Measurements from ENCODE around the gene PATL1. TPM values are rescaled to one million over a fixed set of nuclear protein-coding genes. Genes with fewer than 3 reads are reported as not detected.

The PATL1 gene
- polyA plus RNA-seq, 1 donor (not counting 4 experiments of a cell fraction or from before 2014, with no cell fraction given): 31.1 TPM

DNA sequence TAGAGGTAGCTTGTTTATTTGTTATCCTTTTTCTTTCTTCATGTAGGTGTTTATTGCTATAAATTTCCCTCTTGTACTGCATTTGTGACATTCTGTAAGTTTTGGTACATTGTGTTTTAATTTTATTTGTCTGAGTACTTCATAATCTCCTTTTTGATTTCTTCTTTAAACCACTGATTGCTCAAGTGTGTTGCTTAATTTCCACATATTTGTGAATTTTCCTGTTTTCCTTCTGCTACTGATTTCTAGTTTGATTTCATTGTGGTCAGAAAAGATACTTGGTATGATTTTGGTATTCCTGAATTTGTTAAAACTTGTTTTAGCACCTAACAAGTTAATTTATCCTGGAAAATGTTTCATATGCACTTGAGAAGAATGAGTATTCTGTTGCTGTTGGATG is 29.7 kb upstream of the PATL1 start:
- Histone ChIP-seq H3K9me3 (ENCODE audit: control insufficient read depth, low read depth, low read length) (no peaks in the 10 kb centered on the region), H4K20me1 (ENCODE audit: control insufficient read depth, extremely low read depth, insufficient read depth, low read length) (no peaks in the 10 kb centered on the region), H3K36me3 (ENCODE audit: control insufficient read depth in 2 of 2, extremely low read depth in 1 of 2, insufficient read depth in 2 of 2, low read length in 2 of 2) (no peaks in the 10 kb centered on the region), H3K4me3 (ENCODE audit: control insufficient read depth in 2 of 3, extremely low read depth in 1 of 3, insufficient read depth in 2 of 3, low read depth in 1 of 3, low read length in 3 of 3) (no peak overlapping the region), H3K27me3 (ENCODE audit: control insufficient read depth, extremely low read depth, insufficient read depth, low read length) (no peaks in the 10 kb centered on the region), H3K4me1 (ENCODE audit: control insufficient read depth, extremely low read depth, insufficient read depth, low read length) (no peaks in the 10 kb centered on the region), H3K9ac (ENCODE audit: control insufficient read depth, extremely low read depth, insufficient read depth, low read length) (no peak overlapping the region), H3K79me2 (ENCODE audit: control insufficient read depth, insufficient read depth, low read length) (no peaks in the 10 kb centered on the region), H3K9me1 (ENCODE audit: control insufficient read depth, extremely low read depth, insufficient read depth, low read length) (no peaks in the 10 kb centered on the region), H2AFZ (ENCODE audit: control insufficient read depth, low read length) (peak overlapping the region; percentile 27), H3K27ac (ENCODE audit: control insufficient read depth, insufficient read depth, low read length) (no peak overlapping the region), H3K4me2 (ENCODE audit: control insufficient read depth, extremely low read depth, insufficient read depth, low read depth, low read length) (no peak overlapping the region)
- no peak for DNase-seq (ENCODE audit: low read depth, low spot score)
- no peak for FAIRE-seq
- dilution Hi-C loops (cut with MboI; ENCODE audit: extremely low pct_ligation_motif_present, low sequenced_read_pairs): no loop called here
- no peak for TF ChIP-seq EZH2 (IDR thresholded peaks at IDR 0.05; ENCODE audit: low read length)
- TF ChIP-seq, protein P1, sequence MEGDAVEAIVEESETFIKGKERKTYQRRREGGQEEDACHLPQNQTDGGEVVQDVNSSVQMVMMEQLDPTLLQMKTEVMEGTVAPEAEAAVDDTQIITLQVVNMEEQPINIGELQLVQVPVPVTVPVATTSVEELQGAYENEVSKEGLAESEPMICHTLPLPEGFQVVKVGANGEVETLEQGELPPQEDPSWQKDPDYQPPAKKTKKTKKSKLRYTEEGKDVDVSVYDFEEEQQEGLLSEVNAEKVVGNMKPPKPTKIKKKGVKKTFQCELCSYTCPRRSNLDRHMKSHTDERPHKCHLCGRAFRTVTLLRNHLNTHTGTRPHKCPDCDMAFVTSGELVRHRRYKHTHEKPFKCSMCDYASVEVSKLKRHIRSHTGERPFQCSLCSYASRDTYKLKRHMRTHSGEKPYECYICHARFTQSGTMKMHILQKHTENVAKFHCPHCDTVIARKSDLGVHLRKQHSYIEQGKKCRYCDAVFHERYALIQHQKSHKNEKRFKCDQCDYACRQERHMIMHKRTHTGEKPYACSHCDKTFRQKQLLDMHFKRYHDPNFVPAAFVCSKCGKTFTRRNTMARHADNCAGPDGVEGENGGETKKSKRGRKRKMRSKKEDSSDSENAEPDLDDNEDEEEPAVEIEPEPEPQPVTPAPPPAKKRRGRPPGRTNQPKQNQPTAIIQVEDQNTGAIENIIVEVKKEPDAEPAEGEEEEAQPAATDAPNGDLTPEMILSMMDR (optimal IDR thresholded peaks at IDR 0.05 in 1 of 3, IDR thresholded peaks at IDR 0.05 in 1 of 3, conservative IDR thresholded peaks at IDR 0.05 in 1 of 3; ENCODE audit: extremely low read depth in 1 of 3, insufficient read depth in 2 of 3, low read length in 3 of 3): no peak

DNA sequence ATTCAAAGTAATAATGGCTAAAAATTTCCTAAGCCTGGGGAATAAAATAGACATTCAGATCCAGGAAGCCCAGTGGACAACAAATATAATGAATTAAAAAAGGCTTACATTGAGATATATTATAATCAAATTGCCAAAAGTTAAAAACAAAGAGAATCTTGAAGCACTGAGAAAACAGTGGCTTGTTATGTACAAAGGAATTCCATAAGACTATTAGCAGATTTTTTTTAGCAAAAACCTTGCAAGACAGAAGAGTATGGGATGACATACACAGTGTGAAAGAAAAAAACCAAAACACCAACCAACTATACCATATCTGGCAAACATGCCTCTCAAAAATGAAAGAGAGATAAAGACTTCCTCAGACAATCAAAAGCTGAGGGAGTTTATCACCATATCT is 24.1 kb upstream of the PATL1 start:
- dilution Hi-C loops (cut with MboI; ENCODE audit: extremely low pct_ligation_motif_present, low sequenced_read_pairs): no loop called here
- Histone ChIP-seq H3K9me1 (ENCODE audit: control insufficient read depth, extremely low read depth, insufficient read depth, low read length) (no peaks in the 10 kb centered on the region), H3K27me3 (ENCODE audit: control insufficient read depth, extremely low read depth, insufficient read depth, low read length) (no peaks in the 10 kb centered on the region), H3K27ac (ENCODE audit: control insufficient read depth, insufficient read depth, low read length) (no peak overlapping the region), H4K20me1 (ENCODE audit: control insufficient read depth, extremely low read depth, insufficient read depth, low read length) (no peaks in the 10 kb centered on the region), H3K9ac (ENCODE audit: control insufficient read depth, extremely low read depth, insufficient read depth, low read length) (no peak overlapping the region), H3K4me2 (ENCODE audit: control insufficient read depth, extremely low read depth, insufficient read depth, low read depth, low read length) (no peak overlapping the region), H3K4me1 (ENCODE audit: control insufficient read depth, extremely low read depth, insufficient read depth, low read length) (no peaks in the 10 kb centered on the region), H3K79me2 (ENCODE audit: control insufficient read depth, insufficient read depth, low read length) (no peaks in the 10 kb centered on the region), H3K36me3 (ENCODE audit: control insufficient read depth in 2 of 2, extremely low read depth in 1 of 2, insufficient read depth in 2 of 2, low read length in 2 of 2) (no peaks in the 10 kb centered on the region), H3K4me3 (ENCODE audit: control insufficient read depth in 2 of 3, extremely low read depth in 1 of 3, insufficient read depth in 2 of 3, low read depth in 1 of 3, low read length in 3 of 3) (no peak overlapping the region), H2AFZ (ENCODE audit: control insufficient read depth, low read length) (no peak overlapping the region), H3K9me3 (ENCODE audit: control insufficient read depth, low read depth, low read length) (no peaks in the 10 kb centered on the region)
- DNase-seq (ENCODE audit: low read depth, low spot score) (no peak), FAIRE-seq (no peak)
- TF ChIP-seq, protein P1 (optimal IDR thresholded peaks at IDR 0.05 in 1 of 3, IDR thresholded peaks at IDR 0.05 in 1 of 3, conservative IDR thresholded peaks at IDR 0.05 in 1 of 3; ENCODE audit: extremely low read depth in 1 of 3, insufficient read depth in 2 of 3, low read length in 3 of 3): no peak
- TF ChIP-seq EZH2 (IDR thresholded peaks at IDR 0.05; ENCODE audit: low read length): no peak
